Esophagus muscularis mucosa (tissue), 4 donors: ENCODE results near the gene CTRL.

Experiments
- EP300 ChIP-seq: sonication (generic); formaldehyde crosslinking; IDR thresholded peaks from one replicate; pipeline ENCODE4 v1.6.1; 2017; ENCODE audit warnings: antibody characterized with exemption
- POLR2AphosphoS5 ChIP-seq, 2 donors: sonication (generic); formaldehyde crosslinking; IDR thresholded peaks; one replicate each; pipeline ENCODE4 v1.6.1; 2017; ENCODE audit warnings: antibody characterized with exemption in 2 of 2
- TF ChIP-seq, protein P1 (sequence below), 3 experiments: fragments of 200-600 bp in 2 of 3; fragments of 450-650 bp in 1 of 3; sonication (generic) in 2 of 3; IDR thresholded peaks; one replicate each; pipeline ENCODE4 v1.5.1; 2017 to 2019; ENCODE audit warnings: antibody characterized with exemption in 3 of 3, mild to moderate bottlenecking in 2 of 3, moderate library complexity in 1 of 3

DNA sequence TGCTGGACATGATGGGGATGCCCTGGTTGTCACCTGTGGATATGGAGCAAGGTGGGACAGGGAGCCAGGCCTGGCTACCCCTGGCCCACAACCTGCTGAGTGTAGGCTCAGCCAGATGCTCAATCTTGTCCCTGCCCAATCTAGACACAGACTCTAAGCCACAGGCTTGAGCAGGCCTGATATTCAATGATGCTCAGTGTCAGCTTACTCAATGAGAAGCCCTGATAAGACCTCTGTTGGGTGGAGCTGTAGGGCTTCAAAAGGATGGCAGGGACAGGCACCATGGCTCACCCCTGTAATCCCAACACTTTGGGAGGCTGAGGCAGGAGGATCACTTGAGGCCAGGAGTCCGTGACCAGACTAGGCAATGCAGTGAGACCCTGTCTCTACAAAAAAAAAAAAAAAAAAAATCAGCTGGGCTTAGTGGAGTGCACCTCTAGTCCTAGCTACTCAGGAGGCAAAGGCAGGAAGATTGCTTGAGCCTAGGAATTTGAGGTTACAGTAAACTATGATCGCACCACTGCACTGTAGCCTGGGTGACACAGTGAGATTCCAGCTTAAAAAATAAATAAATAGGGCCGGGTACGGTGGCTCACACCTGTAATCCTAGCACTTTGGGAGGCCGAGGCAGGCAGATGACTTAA lies 8.9 kb upstream of the CTRL start:
- TF ChIP-seq EP300: no peak
- TF ChIP-seq, protein P1, sequence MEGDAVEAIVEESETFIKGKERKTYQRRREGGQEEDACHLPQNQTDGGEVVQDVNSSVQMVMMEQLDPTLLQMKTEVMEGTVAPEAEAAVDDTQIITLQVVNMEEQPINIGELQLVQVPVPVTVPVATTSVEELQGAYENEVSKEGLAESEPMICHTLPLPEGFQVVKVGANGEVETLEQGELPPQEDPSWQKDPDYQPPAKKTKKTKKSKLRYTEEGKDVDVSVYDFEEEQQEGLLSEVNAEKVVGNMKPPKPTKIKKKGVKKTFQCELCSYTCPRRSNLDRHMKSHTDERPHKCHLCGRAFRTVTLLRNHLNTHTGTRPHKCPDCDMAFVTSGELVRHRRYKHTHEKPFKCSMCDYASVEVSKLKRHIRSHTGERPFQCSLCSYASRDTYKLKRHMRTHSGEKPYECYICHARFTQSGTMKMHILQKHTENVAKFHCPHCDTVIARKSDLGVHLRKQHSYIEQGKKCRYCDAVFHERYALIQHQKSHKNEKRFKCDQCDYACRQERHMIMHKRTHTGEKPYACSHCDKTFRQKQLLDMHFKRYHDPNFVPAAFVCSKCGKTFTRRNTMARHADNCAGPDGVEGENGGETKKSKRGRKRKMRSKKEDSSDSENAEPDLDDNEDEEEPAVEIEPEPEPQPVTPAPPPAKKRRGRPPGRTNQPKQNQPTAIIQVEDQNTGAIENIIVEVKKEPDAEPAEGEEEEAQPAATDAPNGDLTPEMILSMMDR (IDR thresholded peaks at IDR 0.05): no peak
- no peak for TF ChIP-seq POLR2AphosphoS5 (IDR thresholded peaks at IDR 0.05)
